ENCODE results near the gene SLC6A4.

- TF ChIP-seq, protein P1, sequence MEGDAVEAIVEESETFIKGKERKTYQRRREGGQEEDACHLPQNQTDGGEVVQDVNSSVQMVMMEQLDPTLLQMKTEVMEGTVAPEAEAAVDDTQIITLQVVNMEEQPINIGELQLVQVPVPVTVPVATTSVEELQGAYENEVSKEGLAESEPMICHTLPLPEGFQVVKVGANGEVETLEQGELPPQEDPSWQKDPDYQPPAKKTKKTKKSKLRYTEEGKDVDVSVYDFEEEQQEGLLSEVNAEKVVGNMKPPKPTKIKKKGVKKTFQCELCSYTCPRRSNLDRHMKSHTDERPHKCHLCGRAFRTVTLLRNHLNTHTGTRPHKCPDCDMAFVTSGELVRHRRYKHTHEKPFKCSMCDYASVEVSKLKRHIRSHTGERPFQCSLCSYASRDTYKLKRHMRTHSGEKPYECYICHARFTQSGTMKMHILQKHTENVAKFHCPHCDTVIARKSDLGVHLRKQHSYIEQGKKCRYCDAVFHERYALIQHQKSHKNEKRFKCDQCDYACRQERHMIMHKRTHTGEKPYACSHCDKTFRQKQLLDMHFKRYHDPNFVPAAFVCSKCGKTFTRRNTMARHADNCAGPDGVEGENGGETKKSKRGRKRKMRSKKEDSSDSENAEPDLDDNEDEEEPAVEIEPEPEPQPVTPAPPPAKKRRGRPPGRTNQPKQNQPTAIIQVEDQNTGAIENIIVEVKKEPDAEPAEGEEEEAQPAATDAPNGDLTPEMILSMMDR (IDR thresholded peaks at IDR 0.05): no peak
- no peak for TF ChIP-seq POLR2A (IDR thresholded peaks at IDR 0.05)
Observed at GRCh38 chr17:30218799-30219198, 16.7 kb downstream of the SLC6A4 start.
